ENCODE data around the gene HNRNPCL4.
"Not testable (repeated sequence)": the region's sequence is repeated elsewhere in the genome, so short reads cannot be mapped to it uniquely, and the experiment has no call there.

DNA sequence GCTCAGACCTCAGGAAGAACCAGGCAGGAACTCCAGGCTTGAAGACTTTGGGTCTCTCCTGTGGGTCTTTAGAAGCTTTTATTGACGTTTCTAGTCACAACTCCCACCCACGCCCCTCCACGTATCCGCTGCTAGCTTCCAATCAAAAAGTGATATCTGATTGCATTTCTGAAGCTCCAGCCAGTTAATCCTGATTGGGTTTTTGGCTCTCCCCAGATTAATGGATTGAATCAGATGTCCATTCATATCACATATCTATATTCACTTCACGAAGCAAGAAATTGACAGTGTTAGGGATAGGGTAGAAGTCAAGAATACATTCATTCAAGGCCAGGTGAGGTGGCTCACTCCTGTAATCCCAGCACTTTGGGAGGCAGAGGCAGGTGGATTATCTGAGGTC lies 9.5 kb downstream of the HNRNPCL4 start, which contains the start of gene PRAMEF26:
- TF ChIP-seq, protein P1, sequence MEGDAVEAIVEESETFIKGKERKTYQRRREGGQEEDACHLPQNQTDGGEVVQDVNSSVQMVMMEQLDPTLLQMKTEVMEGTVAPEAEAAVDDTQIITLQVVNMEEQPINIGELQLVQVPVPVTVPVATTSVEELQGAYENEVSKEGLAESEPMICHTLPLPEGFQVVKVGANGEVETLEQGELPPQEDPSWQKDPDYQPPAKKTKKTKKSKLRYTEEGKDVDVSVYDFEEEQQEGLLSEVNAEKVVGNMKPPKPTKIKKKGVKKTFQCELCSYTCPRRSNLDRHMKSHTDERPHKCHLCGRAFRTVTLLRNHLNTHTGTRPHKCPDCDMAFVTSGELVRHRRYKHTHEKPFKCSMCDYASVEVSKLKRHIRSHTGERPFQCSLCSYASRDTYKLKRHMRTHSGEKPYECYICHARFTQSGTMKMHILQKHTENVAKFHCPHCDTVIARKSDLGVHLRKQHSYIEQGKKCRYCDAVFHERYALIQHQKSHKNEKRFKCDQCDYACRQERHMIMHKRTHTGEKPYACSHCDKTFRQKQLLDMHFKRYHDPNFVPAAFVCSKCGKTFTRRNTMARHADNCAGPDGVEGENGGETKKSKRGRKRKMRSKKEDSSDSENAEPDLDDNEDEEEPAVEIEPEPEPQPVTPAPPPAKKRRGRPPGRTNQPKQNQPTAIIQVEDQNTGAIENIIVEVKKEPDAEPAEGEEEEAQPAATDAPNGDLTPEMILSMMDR (IDR thresholded peaks at IDR 0.05; ENCODE audit: poor library complexity) = not testable (repeated sequence)
- TF ChIP-seq EZH2phosphoT487 (IDR thresholded peaks at IDR 0.05; ENCODE audit: low read depth, severe bottlenecking, unreplicated experiment); EZH2 (IDR thresholded peaks at IDR 0.05; ENCODE audit: borderline replicate concordance): not testable (repeated sequence)

Measured in hepatocyte (in vitro differentiated cells).